HepG2 (cell line): ENCODE measurements around the gene FOLR2. TPM values are rescaled to one million over a fixed set of nuclear protein-coding genes. Genes with fewer than 3 reads are reported as not detected.
A peak's percentile ranks its signal among the peaks of the same experiment; 100 is the strongest.

Source experiments
- RBFOX2 ChIP-seq: fragments of 200-400 bp; formaldehyde crosslinking; IDR thresholded peaks from 2 replicates; pipeline ENCODE4 v1.6.1; 2017; ENCODE audit warnings: low read depth, mild to moderate bottlenecking, low read length
- polyA plus RNA-seq, 8 experiments: library from polyadenylated mRNA; depleted of rRNA in 3 of 8; stranded (reverse) in 7 of 8; unstranded in 1 of 8; fragments of >200 nt; fragmentation: Illumina TruSeq in 4 of 8; extraction: Trizol in 4 of 8; gene quantifications; 2 replicates each; pipeline versions ENCODE4 v1.2.1 to v1.2.3, GENCODE V29; 2011 to 2016; ENCODE audit warnings: low read depth in 4 of 8, missing spikeins in 1 of 8, mixed read lengths in 1 of 8; ENCODE audit not compliant: insufficient read depth in 1 of 8
- total RNA-seq, 5 experiments: library from RNA; depleted of rRNA; stranded (reverse); fragments of >200 nt; fragmentation: Illumina TruSeq; extraction: Trizol; gene quantifications; 2 replicates each; pipeline ENCODE4 v1.2.3, GENCODE V29; 2016; ENCODE audit warnings: low read depth in 1 of 5
- TF ChIP-seq, protein P1 (sequence below), 2 experiments: fragments of 450-650 bp in 1 of 2; sonication (generic) in 1 of 2; formaldehyde crosslinking in 1 of 2; IDR thresholded peaks; 2 replicates each; pipeline versions ENCODE4 v1.6.1 to v1.8.0; 2016 to 2022; ENCODE audit warnings: antibody characterized with exemption in 1 of 2, mild to moderate bottlenecking in 1 of 2, missing genetic modification reagents in 1 of 2
- TF ChIP-seq, protein P2 (sequence below): sonication (generic); formaldehyde crosslinking; IDR thresholded peaks from 2 replicates; pipeline ENCODE4 v1.5.1; 2020; ENCODE audit warnings: mild to moderate bottlenecking, missing genetic modification reagents, moderate library complexity

The FOLR2 gene
- total and polyA plus RNA-seq, 2 of the 13 experiments (the other 11 are each of a cell fraction or from before 2014, with no cell fraction given): 0.09 TPM; not detected in 1

DNA sequence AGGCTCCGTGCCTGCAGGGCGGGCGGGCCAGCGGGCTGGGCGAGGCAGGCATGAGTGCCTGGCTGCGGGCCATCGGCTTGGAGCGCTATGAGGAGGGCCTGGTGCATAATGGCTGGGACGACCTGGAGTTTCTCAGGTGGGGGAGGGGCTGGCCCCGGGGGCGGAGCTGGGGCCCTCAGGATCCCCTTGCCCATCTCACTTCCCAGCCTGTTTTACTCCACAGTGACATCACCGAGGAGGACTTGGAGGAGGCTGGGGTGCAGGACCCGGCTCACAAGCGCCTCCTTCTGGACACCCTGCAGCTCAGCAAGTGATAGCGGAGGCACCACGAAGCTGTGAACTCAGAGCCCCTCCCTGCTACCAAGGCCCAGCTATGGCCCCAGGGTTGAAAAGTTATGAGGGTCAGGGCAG is 21.5 kb downstream of the FOLR2 start (continued):
- TF ChIP-seq, protein P1, sequence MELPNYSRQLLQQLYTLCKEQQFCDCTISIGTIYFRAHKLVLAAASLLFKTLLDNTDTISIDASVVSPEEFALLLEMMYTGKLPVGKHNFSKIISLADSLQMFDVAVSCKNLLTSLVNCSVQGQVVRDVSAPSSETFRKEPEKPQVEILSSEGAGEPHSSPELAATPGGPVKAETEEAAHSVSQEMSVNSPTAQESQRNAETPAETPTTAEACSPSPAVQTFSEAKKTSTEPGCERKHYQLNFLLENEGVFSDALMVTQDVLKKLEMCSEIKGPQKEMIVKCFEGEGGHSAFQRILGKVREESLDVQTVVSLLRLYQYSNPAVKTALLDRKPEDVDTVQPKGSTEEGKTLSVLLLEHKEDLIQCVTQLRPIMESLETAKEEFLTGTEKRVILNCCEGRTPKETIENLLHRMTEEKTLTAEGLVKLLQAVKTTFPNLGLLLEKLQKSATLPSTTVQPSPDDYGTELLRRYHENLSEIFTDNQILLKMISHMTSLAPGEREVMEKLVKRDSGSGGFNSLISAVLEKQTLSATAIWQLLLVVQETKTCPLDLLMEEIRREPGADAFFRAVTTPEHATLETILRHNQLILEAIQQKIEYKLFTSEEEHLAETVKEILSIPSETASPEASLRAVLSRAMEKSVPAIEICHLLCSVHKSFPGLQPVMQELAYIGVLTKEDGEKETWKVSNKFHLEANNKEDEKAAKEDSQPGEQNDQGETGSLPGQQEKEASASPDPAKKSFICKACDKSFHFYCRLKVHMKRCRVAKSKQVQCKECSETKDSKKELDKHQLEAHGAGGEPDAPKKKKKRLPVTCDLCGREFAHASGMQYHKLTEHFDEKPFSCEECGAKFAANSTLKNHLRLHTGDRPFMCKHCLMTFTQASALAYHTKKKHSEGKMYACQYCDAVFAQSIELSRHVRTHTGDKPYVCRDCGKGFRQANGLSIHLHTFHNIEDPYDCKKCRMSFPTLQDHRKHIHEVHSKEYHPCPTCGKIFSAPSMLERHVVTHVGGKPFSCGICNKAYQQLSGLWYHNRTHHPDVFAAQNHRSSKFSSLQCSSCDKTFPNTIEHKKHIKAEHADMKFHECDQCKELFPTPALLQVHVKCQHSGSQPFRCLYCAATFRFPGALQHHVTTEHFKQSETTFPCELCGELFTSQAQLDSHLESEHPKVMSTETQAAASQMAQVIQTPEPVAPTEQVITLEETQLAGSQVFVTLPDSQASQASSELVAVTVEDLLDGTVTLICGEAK (IDR thresholded peaks at IDR 0.05): no peak
- TF ChIP-seq, protein P1 (CRISPR knock-in tag; IDR thresholded peaks at IDR 0.05): no peak
- TF ChIP-seq, protein P2, sequence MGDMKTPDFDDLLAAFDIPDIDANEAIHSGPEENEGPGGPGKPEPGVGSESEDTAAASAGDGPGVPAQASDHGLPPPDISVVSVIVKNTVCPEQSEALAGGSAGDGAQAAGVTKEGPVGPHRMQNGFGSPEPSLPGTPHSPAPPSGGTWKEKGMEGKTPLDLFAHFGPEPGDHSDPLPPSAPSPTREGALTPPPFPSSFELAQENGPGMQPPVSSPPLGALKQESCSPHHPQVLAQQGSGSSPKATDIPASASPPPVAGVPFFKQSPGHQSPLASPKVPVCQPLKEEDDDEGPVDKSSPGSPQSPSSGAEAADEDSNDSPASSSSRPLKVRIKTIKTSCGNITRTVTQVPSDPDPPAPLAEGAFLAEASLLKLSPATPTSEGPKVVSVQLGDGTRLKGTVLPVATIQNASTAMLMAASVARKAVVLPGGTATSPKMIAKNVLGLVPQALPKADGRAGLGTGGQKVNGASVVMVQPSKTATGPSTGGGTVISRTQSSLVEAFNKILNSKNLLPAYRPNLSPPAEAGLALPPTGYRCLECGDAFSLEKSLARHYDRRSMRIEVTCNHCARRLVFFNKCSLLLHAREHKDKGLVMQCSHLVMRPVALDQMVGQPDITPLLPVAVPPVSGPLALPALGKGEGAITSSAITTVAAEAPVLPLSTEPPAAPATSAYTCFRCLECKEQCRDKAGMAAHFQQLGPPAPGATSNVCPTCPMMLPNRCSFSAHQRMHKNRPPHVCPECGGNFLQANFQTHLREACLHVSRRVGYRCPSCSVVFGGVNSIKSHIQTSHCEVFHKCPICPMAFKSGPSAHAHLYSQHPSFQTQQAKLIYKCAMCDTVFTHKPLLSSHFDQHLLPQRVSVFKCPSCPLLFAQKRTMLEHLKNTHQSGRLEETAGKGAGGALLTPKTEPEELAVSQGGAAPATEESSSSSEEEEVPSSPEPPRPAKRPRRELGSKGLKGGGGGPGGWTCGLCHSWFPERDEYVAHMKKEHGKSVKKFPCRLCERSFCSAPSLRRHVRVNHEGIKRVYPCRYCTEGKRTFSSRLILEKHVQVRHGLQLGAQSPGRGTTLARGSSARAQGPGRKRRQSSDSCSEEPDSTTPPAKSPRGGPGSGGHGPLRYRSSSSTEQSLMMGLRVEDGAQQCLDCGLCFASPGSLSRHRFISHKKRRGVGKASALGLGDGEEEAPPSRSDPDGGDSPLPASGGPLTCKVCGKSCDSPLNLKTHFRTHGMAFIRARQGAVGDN: peak; percentile 29; the same call in 1 of the 2 replicates
- peak; percentile 28 for TF ChIP-seq RBFOX2
